Activated CD8-positive, alpha-beta memory T cell treated with anti-CD3 and anti-CD28 coated beads, Interleukin-2, amount 50 U/mL, for 1 hour (primary cell): Measurements from ENCODE around the gene ACIN1.

ENCODE experiments used
- DNase-seq: peaks from one replicate; pipeline ENCODE4 v3.0.0-alpha.2; 2020; ENCODE audit errors: extremely low read depth

The ACIN1 gene

GRCh38 chr14:23079716-23080115, 15.2 kb downstream of the ACIN1 start:
- DNase-seq = no peak

DNA sequence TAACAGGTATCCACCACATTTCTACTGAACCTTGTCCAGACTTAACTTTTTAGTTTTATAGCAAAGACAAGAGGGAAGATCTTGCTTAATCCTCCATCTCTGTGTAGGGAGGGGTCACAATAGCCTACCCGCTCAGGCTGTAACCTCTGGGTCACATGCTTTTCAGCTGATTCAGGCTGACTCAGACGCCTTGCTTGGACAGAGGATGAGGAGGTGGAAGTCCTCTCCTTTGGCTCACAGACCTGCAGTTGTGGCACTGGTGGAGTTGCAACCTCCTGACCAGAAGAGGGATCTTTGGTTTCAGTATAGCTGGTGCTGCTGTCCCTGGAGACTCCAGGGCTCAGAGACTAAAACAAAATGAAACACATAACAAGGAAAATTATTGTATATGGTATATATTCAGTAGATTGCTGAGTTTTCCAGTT, 16.2 kb downstream of the ACIN1 start:
- DNase-seq = no peak

DNA sequence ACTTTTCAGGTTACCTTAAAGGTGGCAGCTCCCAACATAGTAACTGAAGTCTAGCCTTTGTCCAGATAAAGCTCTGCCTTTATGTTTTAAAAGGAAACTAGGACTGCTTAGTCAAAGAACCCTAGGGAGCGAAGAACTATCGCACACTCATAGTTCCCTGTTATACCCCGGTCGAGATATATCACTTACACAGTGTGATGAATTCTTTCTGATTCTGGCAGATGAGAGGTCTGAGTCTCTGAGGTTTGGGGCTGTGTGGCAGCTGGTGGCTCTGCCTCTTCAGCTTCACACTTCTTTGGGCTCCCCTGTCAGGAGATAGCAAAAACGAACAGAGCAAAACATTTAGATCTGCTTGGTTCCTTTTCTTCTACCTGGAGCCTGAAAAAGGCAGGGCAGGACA, 17.0 kb downstream of the ACIN1 start:
- no peak for DNase-seq

GRCh38 chr14:23076785-23077408, 18.0 kb downstream of the ACIN1 start:
- no peak for DNase-seq

GRCh38 chr14:23074906-23075305, 20.0 kb downstream of the ACIN1 start:
- no peak for DNase-seq

DNA sequence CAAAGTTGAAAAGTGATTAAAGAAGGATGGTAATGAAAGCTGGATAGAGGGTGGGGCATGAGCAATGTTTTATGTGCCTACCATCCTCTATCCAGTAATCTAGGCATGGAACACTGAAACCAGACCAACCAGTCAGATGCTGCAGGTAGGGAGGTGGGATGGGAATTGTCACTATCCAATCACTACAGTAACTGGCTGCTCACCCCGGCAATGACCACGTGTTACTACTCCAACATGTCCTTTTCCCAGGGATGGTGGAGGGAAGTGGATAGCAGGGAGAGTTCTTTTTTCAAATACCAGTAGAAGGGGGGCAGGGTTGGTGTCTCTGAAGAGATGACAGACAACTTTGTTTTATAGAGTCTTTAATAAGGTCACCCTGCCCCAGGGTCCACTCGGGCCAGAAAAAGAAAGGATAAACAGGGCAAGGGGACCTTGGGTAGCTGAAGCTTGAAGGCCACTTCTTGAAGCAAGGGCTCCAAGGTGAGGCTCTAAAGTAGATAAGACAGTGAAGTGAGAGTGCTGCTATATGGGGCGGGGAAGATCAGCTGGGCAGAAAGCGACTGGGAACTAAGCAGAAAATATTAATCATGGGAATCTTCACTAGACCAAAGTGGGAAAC, 22.9 kb downstream of the ACIN1 start:
- no peak for DNase-seq

DNA sequence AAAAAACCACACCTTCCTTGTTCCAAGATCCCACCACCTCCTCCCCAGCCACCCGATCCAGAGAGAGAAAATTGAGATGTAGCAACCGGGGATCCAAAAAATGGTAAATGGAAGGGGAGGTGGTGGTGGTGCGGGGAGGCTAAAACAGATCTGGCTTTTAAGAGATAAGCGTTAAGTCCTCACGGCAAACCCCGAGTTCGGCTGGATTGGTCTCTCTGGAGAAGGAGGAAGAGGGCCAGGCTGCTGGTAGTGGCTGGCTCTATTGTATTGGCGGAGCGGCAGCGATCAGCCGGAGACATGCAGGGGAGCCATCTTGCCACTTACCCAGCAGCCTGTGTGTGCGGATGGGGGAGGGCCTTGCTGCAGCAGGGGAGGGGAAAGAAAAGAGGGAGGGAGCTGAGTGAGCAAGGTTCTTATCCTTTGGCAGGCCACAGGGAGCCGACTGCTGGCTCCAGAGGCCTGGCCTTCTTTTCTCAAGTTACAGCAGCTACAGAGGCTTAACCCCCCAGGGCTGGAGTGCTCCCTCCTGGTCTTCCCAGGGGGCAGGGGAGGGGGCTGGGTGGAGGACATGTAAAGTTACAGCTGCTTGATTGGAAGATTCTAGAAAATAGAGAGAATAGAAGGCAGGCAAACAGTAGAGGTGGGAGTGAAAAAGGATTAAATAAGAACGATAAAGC, 23.6 kb downstream of the ACIN1 start:
- peak; percentile 43 for DNase-seq

DNA sequence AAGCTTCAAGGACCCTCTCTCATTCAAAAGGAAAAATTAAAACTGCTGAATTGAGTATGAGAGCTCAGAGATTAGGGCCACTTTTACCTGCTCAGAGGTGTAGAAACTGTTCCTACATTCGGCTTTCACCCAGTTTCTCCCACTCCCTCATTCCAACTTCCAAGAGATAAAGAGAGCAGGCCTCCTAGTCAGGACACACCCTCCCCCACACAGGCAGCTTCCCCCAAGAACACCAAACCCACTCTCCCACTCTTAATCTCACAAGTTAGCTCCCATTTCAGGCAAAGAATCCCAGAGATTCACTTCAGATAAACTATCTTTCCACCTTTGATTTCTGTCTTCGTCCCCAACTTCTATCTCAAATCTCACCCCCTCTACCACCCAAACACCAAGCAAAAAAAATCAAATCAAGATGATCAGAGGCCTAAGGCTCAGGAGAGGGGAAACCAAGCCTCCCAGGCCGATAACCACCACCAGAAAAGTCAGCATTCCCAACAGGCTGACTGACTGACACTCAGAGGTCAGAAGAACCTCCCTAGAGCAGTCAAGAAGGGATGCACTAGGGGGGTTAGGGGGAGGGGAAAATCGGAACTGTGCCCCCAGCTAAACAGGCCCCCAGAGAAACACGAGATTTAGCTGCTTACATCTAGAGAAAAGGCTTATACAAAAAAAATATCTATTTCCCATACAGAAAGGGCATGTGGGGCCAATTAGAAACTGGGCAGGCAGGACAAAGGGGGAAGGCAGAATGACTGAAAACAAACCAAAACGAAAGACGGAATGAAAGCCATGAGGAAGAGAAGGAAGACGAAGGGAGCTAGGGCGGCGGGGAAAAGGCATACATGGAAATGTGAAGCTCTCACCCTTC, 24.4 kb downstream of the ACIN1 start:
- DNase-seq = no peak

- no peak for DNase-seq
Measured at GRCh38 chr14:23069413-23069806, 25.5 kb downstream of the ACIN1 start.

- DNase-seq = peak; percentile 43
Measured at GRCh38 chr14:23068789-23069412, 26.0 kb downstream of the ACIN1 start.

DNA sequence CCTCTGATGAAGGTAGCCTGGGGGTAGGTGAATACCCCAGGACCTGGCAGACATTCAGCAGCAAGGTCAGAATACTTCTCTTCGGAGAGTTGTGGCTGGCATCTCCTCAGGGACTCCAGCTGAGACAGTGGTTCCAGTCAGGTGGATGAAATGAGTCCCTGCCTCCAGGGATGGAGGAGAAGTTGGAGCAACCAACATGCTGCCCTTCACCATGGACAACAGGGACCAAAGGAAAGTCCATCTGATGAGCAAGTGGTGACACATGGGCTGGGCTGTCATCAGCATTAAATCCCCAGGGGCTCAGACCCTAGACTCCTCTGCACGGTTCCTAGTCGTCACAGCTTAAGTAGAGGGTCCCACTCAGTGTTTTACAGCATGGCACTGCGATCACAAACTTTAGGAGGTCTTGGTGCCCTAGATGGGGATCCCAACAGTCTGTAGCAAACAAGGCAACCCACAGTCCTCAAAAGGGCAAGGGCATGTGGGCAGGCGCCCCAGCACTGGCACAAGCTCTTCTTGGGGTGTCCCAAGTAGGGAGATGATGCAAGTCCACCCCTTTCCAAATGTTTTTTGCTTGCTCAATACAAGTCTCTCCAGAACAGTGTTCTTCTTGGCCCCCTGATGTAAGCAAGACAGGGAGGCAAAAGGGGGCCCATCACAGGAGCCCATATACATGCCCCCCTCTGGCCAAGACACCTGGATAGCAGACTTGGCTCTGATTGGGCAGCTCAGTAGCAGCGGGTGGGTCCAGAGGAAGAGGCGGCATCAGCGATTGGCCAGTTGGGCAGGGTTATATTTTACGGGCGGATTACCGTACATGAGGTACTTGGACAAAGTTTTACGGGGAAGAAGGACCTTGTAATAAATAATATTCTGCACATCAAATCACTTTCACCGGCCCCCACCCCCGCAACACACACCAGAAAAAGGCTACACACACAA, 26.8 kb downstream of the ACIN1 start:
- no peak for DNase-seq

DNA sequence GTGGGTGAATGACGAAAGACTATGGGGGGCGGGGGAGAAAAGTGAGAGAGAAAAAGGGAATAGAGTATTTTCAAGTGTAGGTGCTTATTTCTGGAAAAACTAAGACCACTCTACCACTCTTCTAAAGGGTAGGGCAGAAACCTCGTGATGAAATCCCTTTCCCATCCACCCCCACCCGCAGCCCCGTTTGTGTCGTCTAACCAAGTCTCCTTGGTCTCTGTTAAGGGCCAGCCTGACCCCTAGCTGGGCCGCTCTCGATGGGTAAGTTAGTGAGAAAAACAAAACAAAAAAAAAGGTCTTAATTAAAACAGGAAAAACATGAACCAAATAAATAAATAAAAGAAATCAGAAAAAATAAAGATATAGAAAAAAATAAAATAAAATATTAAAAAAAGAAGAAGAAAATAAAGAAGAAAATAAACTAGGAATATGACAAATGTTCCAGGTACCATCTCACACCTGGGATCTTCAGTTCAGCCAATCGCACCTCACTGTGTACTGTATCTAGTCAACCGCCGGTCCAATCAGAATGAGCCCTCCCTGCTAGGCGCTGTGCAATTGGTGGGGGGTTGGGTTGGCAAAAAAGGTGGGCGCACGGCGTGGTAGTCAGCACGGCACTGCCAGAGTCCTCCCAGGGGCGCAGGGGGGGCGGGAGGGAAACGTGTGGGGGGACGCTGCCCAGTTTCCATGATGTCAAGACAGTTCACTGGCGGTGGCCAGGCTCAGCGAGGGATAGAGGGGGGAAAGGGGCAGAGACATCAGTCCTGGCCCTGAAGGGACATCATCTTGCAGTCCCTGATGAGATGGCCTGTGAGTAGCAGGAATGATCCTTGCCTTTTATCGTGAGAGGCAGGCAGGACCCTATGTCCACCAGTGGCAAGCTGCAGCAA, 27.8 kb downstream of the ACIN1 start:
- no peak for DNase-seq

DNA sequence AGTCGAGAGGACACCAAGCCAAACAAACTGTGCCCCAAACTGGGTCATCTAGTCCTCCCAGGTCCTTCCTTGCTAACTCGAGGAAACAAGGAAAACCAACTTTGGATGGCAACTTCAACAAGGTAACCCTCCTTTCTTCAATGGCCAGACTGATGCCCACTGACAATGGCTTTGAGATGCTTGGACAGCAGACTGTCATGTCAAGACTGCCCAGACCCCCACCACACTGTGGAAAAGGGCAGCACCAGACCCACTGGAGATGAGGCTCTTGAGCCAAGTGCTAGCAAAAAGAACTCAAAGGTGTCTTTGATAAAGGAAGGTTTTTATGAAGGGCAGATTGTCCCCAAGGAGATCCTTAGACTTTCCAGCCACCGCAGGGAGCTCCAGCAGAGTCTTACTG, 28.6 kb downstream of the ACIN1 start:
- DNase-seq = no peak

DNA sequence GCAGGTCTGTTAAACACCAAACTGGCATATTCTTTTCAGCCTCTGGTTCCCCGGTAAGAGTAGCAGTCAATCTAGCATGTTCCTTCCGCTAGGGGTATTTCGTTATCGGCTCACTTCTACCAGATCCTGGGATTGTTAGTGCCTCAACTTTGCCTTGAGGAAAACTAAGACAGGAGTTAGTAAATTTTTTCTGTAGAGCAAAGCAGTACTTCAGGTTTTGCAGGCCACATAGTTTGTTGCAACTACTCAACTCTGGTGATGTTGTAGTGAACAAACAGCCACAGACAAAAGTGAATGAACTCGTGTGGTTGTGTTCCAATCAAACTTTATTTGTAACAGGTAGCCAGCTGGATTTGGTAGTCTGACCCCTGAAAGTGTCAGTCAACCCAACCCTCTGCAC, 31.3 kb downstream of the ACIN1 start:
- no peak for DNase-seq

DNA sequence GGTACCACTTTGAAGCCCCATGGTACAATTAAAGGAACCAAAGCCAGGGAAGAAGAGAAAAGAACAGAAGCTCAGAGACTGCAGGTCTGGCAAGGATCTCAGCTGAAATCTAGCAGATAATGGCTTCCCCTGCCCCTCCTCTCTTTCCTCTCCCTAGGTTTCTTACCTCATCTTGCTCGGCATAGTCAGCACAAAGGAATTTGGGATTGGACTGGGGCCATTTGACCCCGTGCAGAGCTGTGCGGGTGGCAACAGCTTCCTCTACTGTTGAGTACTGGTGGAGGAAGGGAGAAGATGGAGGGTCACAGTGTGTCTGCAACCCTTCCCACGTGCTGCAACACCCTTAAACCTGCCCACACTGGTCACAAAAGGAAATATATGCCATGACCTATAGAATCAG, 32.9 kb downstream of the ACIN1 start:
- DNase-seq = no peak

GRCh38 chr14:23060536-23061260, 34.2 kb downstream of the ACIN1 start:
- no peak for DNase-seq

DNA sequence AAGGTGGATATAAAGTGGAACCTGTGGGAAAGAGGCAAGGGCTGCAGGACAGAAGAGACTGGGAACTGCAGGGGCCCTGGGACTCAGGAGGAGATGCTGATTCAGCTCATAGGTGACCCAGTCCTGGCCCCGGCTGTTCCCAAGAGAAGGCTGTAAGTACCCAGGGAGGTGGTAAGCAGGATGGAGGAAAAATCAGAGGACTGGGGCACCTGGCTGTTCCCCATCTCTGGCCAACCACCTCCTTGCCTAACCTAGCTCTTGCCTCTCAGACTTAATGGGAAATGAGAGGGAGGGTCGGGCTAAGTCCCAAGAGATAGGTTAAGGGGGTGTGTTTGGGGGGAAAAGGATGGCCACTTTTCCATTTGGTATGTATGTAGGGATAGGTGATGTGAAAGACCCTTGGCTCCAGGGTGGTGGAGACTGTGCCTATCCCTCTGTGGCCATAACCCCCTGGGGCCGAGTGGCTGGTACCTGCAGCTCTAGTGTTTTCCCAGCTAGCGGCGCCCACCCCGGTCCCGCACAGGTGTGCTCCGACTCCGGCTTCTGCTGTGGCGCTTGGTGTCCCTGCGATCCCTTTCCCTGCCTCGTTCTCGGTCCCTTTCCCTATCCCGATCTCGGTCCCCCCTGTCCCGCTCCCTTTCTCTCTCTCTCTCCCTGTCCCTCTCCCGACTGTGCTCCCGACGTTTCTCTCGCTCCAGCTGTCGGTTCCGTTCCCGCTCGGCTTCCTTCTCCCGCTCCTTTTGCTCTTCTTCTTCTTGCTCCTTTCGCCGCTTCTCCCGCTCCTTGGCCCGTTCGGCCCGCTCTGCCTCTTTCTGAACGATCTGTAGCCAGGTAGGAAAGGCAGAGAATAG, 36.1 kb downstream of the ACIN1 start:
- DNase-seq = no peak
